Jurkat, Clone E6-1 (cell line): ENCODE measurements around the gene MAML2.
"Not testable (repeated sequence)": the region's sequence is repeated elsewhere in the genome, so short reads cannot be mapped to it uniquely, and the experiment has no call there.

Source experiments
- DNase-seq: peaks from one replicate; pipeline ENCODE4 v3.0.0-alpha.2; 2011; ENCODE audit warnings: low read depth, low spot score
- H3K4me3 ChIP-seq: 2 replicates; pipeline ENCODE4 v1.5.1; 2011; ENCODE audit warnings: mild to moderate bottlenecking, low read length, control low read depth, moderate library complexity

MAML2 gene

DNA sequence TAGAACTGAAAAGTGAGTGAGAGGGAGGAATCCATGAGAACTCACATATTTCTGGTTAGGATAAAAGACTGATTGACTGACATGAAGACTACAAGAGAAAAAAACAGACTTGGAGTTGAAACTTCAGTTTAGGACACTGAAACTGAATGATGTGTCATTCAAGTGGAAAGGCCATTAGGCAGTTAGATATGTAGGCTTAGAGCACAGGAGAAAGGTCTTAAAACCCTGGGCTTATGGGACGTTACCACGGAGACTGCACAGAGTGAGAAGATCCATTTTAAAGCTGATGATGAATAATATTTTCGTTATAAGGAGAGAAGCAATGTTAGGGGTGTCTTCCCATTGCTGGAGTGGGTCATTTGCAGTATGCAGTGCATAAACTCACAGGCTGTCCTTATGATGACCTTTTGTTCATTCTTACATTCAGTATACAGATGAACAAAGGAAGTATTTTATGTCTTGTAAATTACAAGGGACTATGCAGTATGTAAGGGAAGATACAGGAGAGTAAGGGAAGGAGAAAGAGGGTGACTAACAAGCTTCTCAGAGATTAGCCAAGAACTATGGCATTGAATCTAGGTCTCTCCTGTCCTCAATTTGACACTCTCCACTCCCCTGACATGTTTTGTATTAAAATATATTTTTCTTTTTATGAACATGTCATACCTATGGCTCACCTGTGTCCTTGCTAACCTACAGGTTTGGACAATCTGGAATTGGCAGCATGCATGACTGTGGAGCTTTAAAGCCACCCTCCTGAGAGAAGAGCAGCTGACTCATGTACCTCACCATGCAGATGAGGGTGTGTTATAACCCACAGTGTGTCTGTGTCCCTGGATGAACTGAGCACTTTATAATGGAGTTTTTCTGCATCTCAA is 63.7 kb downstream of the MAML2 start:
- H3K4me3 ChIP-seq = no peak overlapping the region
- no peak for DNase-seq

DNA sequence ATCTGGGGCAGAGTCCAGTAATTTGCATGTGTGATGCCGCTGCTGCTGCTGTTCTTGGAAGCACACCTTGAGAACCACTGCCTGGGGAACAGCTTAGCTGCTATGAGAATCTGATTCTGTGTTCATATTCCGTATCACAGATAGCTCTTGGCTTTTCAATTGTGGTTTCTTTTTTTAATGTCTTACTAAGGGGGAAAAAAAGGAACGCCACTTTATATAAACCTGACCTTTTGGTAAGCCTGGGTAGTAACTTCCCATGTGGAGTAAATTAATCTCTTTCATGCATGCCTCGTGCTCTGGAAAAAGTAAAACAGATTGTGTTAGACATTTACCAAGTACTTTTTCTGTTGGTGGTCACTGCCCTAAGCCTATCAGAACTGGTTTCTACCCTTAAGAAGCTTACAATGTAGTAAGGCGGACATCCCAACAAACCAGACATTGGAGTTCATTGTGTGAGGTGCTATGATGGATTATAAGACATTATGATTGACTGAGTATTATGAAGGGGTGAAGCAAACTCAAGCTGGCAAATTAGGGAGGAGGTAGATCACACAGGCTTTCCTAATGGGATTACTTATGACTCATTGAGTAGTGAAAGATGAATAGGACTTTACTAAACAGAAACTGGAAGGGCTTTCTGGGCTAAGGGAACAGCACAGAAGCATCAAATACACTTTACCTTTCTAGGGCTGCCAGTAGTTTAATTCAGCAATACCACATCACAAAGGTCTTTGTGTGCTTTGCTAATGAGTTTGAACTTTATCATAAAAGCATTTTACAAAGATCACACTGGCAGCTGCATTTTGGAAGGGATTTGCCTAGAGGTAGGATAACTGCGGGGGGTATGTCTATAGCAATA is 64.7 kb downstream of the MAML2 start:
- no peak for DNase-seq
- H3K4me3 ChIP-seq = no peak overlapping the region

DNA sequence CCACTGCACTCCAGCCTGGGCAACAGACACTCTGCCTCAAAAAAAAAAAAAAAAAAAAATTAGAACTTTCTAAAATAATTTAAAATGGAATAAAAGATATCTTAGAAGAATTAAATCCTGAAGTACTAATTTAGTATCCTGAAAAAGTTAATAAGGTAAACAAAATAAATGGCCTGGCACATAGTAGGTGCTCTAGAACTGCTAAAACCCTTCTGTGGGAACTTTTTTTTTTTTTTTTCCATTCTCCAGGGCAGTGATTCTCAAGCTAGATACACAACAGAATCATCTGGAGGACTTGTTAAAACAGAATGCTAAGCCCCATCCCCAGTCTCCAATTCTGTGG is 65.3 kb downstream of the MAML2 start:
- DNase-seq = no peak
- H3K4me3 ChIP-seq = no peak overlapping the region

DNA sequence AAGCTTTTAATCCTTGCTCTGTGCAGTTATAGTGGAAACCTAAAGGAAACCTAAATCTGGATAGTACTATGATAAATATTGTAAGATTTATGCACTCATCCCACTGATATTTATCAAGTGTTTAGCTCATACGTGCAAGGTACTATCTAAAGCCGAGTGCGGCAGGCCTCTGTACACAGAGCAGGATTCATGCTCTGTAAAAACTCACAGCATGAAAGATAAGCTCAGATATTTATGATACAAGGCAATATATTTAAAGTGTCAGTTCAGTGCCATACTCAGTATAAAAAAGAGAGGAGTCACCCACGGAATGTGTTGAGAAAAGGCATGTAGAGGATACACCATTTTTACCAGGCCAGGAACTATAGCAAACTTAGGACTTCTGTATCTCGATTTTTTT is 66.2 kb downstream of the MAML2 start:
- DNase-seq = no peak
- H3K4me3 ChIP-seq = no peak overlapping the region

DNA sequence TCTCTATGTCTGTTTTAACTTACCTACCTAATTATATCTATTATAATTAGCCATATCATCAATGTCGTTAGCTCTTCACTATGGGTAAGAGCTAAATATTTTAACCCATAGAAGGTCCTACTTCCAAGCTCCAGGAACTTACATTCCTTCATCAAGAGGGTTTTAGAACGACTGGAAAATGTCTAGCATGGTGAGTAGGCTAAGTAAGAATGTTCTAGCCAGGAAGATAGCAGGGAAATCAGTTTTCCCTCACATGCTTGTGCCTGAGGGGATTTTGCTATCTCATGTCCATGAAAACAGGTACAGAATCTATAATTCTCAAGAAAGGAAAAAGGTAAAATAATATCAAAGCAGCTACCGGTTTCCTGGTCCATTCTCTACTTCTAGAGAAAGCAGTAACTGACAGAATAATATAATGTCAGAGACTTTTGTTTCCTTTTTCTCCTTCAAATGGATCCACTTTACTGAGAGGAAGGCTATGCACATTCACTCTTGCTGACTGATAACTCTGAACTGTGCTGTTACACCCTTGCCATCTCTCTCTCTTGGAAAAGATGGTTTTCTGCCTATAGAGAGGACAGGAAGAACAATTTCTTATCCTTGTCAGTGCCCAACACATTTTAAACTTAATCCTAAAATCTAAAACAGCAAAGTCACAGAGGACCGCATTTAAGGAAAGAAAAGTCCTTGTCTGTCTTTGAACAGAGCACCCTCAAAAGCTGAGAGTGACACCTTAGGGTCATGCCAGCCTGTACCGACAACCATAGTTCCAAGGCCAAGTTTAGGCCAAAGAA is 67.0 kb downstream of the MAML2 start:
- no peak for DNase-seq
- no peak overlapping the region for H3K4me3 ChIP-seq

DNA sequence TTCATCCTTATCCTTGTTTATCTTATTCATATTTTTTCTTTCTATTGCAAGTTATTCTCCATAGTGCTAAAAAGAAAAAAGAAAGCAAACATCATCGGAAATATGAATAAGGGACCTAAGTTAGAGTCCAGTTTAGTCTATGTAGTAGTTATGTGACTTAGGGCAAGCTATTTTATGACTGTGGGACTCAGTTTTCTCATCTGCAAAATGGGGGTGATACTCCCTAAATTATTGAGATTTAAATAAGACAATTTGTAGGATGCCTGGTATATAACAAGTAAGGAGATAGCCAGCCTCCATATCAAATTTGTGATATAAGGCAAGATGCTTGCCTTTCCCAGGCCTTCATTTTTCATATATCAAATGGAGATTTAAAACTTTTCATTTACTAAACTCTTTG is 69.5 kb downstream of the MAML2 start:
- DNase-seq = no peak
- no peak overlapping the region for H3K4me3 ChIP-seq

DNA sequence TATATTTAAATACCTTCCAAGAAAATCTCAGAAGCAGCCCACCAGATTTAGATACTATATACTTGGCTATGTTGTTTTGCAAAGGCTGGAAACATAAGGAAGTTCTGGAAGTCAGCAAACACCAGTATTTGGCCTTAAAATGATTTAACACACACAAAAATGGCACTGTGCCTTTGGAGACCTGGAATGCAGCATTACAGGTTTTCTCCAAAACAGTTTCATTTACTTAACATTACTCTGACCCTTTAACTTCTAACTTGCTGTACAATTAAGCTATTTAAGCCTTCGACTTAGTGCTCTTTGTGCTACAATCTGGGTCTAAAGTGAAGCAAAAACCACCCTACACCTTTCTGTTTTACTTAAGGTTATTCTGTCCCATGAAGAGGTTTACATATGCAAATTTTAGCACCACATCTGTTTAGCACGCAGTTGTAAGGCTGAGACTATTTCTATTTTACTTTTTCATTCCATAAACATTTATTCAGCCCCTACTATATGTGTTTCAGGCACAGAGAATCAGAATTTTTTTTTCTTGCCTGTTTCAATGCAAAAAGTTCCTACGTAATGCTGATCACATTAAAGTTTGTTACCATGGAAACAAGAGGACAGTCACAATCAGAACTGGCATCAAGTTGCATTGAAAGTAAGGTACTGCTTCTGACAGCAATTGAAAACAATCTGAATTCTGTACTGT is 70.3 kb downstream of the MAML2 start:
- no peak for DNase-seq
- no peak overlapping the region for H3K4me3 ChIP-seq

DNA sequence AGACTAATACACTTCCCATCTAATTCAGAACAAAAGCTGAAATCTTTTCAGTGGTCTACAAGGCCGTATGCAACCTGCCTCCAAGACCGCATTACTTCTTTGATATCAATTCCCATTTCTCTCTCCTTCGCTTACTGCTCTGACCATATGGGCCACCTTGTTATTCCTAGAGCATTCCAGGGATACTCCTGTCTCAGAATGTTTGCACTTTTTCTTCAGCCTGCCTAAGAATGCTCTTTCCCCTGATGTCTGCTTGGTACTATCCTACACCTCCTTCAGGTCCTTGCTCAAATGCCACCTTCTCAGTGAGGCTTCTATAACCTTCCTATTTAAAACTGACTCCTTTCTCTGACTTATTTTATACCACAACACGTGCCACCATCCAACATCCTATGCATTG is 71.2 kb downstream of the MAML2 start:
- DNase-seq = no peak
- no peak overlapping the region for H3K4me3 ChIP-seq

DNA sequence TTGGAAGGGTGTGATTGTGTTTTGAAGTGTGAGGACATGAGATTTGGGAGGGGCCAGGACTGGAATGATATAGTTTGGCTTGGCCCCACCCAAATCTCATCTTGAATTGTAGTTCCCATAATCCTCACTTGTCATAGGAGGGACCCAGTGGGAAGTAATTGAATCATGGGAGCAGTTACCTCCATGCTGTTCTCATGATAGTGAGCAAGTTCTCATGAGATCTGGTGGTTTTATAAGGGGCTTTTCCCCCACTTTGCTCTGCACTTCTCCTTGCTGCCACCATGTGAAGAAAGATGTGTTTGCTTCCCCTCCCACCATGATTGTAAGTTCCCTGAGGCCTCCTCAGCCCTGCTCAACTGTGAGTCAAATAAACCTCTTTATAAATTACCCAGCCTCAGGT is 71.6 kb downstream of the MAML2 start:
- H3K4me3 ChIP-seq, DNase-seq: not testable (repeated sequence)

DNA sequence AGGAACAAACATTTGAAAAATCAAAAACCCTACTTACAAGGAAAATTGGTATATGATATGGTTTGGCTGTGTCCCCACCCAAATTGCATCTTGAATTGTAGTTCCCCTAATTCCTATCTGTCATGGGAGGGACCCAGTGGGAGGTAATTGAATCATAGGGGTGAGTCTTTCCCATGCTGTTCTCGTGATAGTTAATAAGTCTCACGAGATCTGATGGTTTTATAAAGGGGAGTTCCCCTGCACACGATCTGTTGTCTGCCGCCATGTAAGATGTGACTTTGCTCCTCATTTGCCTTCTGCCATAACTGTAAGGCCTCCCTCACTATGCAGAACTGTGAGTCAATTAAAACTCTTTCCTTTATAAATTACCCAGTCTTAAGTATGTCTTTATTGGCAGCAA is 74.5 kb downstream of the MAML2 start:
- not testable (repeated sequence) for DNase-seq, H3K4me3 ChIP-seq

DNA sequence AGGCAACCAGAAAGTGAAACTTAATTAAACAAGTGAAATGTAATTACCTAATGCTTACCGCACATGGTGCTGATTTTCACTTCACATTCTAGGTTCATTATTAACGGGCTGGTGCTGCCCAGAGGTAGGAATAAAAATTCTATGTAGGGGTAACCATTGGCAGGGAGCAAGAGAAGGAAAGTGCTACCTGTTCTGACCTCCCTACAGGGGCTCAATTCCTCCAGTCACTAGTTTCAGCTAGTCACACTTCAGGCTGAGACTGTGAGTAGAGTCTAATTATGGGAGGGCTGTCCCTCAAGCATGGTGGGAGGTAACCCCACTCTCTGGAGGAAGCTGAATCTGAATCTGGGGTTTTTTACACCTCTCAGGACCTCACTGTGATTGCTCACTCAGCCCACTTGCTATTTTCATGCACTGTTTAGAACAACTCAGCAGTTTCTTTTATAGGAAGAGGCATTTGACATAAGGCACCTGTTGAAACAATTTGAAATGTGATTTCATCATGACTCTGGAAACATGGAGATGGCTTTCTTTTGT is 75.4 kb downstream of the MAML2 start:
- DNase-seq = no peak
- no peak overlapping the region for H3K4me3 ChIP-seq

DNA sequence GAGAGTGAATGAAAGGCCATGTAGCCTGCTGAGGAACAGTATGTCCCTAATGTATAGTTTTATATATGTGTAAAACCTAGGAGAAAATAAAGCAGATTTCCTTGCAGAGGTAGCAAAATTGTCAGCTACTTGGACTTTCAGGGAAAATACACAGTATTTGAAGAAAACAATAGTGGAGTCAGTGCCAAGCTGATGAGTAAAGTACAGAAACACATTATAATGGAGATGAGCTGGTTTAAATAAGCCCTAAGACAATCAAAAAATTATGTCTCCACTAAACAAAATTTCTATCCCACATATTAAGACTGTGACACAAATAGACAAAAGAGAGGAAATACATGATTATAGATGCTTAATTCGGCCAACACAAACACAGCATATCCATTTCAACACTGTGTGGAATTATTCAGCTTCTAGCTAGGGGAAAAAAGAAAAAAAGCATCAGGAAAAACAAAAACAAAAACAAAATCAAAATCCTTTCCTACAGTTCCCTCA is 75.9 kb downstream of the MAML2 start:
- no peak overlapping the region for H3K4me3 ChIP-seq

DNA sequence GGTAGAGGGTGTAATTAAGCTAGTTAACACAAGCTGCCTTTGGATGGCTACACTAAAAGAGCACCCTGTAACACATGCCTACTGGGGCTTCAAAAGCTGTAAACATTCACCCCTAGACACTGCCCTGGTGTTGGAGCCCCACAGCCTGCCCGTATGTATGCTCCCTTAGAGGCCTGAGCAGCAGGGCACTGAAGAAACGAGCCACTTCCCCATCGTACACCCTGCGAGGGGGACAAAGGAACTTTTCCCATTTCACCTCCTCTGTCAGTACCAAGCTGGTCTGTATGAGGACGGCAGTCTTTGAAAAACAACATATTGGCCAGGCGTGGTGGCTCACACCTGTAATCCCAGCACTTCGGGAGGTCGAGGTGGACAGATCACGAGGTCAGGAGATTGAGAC is 77.0 kb downstream of the MAML2 start:
- no peak overlapping the region for H3K4me3 ChIP-seq
- DNase-seq = no peak

More for the DNA sequence above, 75.9 kb downstream of the MAML2 start:
- no peak for DNase-seq

DNA sequence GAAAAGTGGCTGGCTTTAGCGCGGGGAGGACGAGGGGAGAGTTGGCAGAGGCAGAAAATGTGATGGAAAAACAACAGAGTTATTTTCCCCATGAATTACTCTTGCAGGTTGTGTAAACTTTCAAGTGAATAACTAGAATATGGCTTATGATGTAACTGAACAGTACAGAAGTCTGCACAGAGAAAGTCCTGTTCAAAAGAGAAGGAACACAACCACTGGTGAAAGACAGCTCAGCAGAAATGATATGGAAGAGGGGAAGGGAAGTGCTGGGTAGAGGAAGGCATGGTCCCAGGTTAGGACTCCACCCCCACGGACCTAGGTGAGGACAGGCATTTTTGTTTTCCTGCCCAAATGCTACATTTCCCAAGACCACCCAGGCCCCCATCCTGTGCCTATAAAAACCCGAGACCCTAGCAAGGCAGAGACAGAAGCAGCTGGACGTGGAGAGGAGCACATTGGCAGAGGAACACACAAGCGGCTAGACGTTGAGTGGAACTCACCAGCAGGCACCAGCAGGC is 77.7 kb downstream of the MAML2 start:
- no peak for DNase-seq
- H3K4me3 ChIP-seq = no peak overlapping the region

DNA sequence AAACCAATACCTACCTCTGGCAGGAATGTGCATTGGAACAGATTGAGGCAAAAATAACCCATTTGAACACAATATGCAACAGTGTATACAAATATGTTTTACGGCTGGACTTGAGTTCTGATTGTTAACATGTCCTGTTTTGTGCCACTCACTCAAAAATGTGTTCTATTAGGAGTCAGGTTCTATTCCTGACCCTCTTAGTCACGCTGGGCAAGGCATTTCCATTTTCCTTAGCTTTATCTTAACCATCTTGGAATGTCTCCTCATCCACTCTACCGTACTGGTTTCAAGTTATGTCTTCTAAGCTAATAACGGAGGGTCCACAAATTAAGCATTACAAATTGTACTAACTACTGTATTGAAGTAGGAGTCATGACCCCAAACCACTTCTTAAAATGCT is 78.6 kb downstream of the MAML2 start:
- DNase-seq = no peak
- no peak overlapping the region for H3K4me3 ChIP-seq

DNA sequence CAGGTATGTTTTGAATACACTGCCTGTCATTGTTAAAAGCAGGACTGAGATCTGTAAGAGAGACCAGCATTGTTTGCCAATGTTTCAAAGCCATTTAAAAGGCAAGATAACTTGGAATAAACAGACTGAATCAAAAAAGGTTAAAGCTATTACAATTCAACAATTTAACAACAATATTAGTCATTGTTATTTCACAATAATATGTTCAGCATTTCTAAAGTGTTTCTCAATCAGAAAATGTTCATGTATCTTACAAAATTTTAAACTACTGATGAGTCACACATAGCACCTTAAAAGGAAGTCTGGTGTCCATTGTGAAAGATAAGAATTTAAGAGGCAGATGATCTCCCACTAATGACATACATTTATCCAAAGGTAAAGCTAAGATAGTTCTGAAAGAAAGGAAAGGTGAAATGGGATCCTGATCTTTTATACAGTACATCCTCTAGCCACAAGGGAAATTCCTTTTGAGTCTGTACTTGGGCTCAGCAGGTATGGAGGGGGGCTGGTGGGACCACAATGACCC is 79.7 kb downstream of the MAML2 start:
- H3K4me3 ChIP-seq = no peak overlapping the region
- DNase-seq = no peak

DNA sequence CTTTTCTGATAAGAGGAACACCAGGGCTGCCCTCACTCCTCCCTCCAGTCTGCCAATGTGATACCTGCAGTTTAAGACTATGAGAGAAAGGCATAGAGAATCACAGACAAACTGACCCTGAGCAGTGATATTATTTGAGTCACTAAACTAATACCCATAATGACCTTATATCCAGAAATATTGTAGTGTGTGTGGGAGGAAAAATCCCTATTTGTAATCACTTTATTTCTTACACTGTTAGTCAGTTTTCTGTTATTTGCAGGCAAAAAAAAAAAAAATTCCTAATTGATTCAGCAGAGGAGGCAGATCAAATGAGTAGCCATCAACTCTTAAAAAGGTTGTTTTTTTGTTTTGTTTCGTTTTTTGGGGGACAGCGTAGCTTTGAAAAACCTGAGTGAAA is 82.5 kb downstream of the MAML2 start:
- no peak overlapping the region for H3K4me3 ChIP-seq
- DNase-seq = no peak

DNA sequence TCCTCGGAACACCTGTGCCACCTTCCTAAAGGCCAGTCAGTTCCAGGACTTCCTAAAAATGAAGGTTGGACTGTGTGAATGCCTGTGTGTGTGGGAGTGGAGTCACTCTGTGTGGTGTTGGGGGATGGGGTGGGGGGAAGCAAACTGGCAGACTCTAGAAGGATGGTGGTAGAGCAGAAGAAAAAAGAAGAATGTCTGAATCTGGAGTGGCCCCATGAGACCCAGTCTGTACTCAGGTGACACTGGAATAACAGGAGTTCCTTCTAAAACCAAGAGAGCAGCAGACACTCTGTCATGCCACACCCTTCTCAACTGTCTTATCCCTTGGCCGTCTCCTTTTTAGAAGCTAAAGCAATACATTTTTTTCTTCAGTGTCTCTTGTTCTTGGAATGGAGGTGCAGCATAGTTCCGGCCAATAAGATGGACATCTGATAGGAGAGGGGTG is 82.9 kb downstream of the MAML2 start:
- no peak overlapping the region for H3K4me3 ChIP-seq
- DNase-seq = no peak
